Activated T-cell treated with anti-CD3 and anti-CD28 coated beads for 48 hours (primary cell): ENCODE measurements around the gene CDC20B.

Source experiments
- DNase-seq: peaks from one replicate; pipeline ENCODE4 v3.0.0-alpha.2; 2020; ENCODE audit warnings: low read depth

The CDC20B gene

GRCh38 chr5:55172937-55173686, at the start of gene CDC20B:
Gene CDC20B (minus strand): TSS chr5:55173177. CDS start chr5:55173000, 177 bp downstream.
- peak; percentile 77 for DNase-seq

GRCh38 chr5:55222092-55222984, 49.4 kb upstream of the CDC20B start:
- no peak for DNase-seq

- DNase-seq, result no peak
Observed at GRCh38 chr5:55220433-55221185, 47.6 kb upstream of the CDC20B start.

GRCh38 chr5:55219770-55220169, 46.8 kb upstream of the CDC20B start:
- no peak for DNase-seq

- DNase-seq, result no peak
Observed at GRCh38 chr5:55218967-55219366, 46.0 kb upstream of the CDC20B start.

- no peak for DNase-seq
Observed at GRCh38 chr5:55211184-55211874, 38.4 kb upstream of the CDC20B start.

GRCh38 chr5:55205001-55205400, 32.0 kb upstream of the CDC20B start:
- DNase-seq, result no peak

- no peak for DNase-seq
Observed at GRCh38 chr5:55191165-55191564, 18.2 kb upstream of the CDC20B start.

GRCh38 chr5:55188656-55189540, 15.9 kb upstream of the CDC20B start:
- DNase-seq, result no peak

- no peak for DNase-seq
Observed at GRCh38 chr5:55187370-55187769, 14.4 kb upstream of the CDC20B start.

GRCh38 chr5:55180016-55180415, 7.0 kb upstream of the CDC20B start:
- no peak for DNase-seq

GRCh38 chr5:55177078-55177477, 4.1 kb upstream of the CDC20B start:
- no peak for DNase-seq

- peak; percentile 24 for DNase-seq
Observed at GRCh38 chr5:55176176-55176818, 3.3 kb upstream of the CDC20B start.

- no peak for DNase-seq
Observed at GRCh38 chr5:55175781-55176175, 2.8 kb upstream of the CDC20B start.

GRCh38 chr5:55173687-55174230, 782 bp upstream of the CDC20B start:
- no peak for DNase-seq

GRCh38 chr5:55172051-55172899, 702 bp downstream of the CDC20B start:
- peak; percentile 29 for DNase-seq

- DNase-seq, result no peak
Observed at GRCh38 chr5:55171471-55171870, 1.5 kb downstream of the CDC20B start.

GRCh38 chr5:55162666-55163065, 10.3 kb downstream of the CDC20B start:
- no peak for DNase-seq
